HG03060 (cell line): ENCODE data around the gene JAZF1.
A peak's percentile ranks its signal among the peaks of the same experiment; 100 is the strongest.

Experiments used
- ATAC-seq: cut with Tn5 transposase; IDR thresholded peaks from one replicate; pipeline ENCODE4 v1.9.1; 2021; ENCODE audit warnings: low read depth, moderate number of reproducible peaks; ENCODE audit not compliant: unreplicated experiment

Gene JAZF1

DNA sequence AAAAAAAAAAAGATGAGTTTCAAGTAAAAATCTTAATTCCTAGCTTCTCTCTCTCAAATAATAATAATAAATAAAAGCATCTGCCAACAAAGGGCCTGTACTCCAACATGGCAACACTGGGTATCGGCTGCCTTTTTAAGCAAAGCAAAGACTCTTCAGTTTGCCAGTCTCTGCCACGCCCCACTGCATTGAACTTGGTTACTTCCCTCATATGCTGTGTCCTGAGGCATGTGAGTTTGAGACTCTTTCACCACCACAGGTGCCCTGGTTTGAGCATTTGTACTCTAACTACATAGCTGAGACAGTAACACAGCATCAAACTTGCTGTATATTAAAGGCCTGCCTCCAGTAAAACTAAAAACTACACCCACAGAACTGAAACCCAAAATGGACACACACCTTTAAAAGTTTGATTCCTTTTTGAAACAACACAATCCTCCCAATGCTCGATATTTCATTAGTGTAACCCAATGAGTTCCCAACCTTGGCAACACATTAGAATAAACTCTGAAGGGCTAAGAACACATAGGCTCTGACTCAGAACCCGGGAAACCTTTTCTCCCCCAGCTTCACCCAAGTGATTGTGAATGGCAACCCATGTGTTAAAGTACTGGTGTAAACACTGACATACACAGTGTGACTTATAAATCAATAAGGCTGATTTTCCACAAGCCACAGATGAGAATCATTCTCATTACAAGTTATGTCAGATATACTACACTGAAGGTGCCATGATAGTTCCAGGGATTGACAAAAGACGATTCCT is 12.0 kb downstream of the JAZF1 start:
- no peak for ATAC-seq

- no peak for ATAC-seq
Measured at GRCh38 chr7:28166982-28167715, 13.4 kb downstream of the JAZF1 start.

GRCh38 chr7:28165961-28166955 is 14.3 kb downstream of the JAZF1 start:
- no peak for ATAC-seq

DNA sequence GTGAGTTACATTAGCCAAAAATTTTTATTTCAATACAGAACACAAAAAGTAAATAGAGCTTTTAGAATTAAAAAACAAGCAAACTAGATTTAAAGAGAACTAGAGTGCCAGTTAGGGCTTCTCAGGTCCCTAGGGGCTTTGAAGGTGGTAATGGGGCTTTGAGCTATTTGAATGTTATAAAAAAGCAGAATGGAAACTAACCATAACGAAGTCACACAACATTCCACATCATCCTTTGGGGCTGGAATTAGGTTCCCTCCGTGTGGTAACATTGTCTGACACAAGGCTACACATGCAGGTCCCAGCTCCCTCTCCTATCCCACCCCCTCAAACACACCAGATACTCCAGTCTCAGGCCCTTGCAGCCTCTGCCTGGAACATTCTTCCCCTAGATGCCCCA is 15.3 kb downstream of the JAZF1 start:
- ATAC-seq = no peak

DNA sequence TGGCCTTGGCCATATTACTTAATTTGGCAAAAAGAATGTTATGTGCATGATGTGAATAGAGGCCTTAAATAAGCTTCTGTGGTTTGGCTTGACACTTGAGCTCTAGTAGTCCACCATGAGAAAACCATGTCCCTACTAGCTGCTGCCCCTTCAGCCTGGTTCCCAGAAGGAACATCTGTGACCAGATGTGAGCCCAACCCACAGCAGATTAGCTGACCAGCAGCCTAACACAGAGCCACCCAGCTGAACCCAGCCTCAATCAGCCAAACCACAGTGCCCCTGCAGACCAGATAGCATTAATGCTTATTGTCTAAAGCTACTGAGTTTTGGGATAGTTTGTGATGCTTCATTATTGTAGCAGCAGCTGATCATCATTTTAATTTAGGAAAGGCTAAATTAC is 16.6 kb downstream of the JAZF1 start:
- ATAC-seq = no peak

- no peak for ATAC-seq
Measured at GRCh38 chr7:28161331-28161730, 19.3 kb downstream of the JAZF1 start.

GRCh38 chr7:28160551-28160991 is 20.0 kb downstream of the JAZF1 start:
- ATAC-seq = no peak

- no peak for ATAC-seq
Measured at GRCh38 chr7:28157831-28158416, 22.7 kb downstream of the JAZF1 start.

DNA sequence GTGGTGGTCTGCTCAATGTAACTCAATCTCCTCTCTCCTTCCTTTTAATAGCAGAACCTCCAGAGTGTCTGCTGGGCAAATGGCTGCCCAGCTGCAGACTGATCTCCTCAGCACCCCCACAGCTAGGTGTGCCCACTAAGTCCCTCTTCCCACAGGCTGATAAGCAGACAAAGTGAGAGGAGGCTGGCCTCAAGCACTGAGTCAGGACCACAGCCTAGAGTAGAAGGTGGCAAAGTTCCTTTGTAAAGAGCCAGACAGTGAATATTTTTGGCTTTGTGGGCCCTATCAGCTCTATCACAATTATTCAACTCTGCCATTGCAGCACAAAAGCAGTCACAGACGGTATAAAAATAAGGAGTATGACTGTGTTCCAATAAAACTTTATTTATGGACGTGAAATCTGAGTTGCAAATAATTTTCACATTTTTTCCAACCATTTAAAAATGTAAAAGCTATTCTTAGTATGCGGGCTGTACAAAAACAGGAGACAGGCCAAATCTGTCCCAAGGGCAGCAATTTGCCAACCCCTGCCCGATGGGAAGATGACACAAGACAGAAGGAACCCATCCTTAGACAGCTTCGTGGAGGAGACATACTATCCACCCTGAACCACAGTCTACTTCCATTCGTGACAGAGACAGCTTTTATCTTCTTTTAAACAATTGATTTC is 23.4 kb downstream of the JAZF1 start:
- ATAC-seq = no peak

DNA sequence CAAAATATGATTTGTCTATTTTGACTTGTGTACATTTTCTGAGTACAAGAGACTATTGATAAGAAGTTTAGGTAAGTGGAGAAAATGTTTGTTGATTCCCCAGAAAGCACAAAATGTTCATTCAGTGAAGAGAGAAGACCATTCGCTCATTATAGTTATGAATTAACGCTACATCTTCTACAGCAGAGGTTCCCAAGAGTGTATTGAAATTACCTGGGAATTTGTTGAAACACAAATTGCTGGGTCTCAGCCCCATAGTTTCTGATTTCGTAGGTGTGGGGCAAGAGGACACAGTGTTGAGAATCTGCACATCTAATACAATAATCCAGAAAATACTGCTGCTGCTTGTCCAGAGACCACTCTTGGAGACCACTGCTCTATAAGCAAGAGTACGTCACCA is 24.2 kb downstream of the JAZF1 start:
- ATAC-seq = no peak

DNA sequence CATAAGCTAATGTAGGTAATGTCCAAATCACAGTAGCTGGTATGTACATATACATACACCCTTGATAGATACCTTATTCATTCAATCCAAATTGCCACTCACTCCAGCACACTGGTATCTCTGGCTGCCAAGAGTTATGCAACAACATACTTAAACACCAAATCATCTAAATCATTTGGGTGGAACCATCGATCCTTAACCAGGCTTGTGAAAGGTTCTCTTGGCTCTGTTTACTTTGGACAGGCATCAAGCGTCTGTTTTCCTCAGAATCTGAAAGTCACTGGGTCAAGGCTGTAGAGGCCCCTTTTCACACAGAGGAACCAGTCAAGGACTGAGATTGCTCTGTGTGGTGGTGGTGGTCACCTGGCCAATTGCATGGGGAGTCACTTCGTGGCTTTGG is 24.6 kb downstream of the JAZF1 start:
- no peak for ATAC-seq

DNA sequence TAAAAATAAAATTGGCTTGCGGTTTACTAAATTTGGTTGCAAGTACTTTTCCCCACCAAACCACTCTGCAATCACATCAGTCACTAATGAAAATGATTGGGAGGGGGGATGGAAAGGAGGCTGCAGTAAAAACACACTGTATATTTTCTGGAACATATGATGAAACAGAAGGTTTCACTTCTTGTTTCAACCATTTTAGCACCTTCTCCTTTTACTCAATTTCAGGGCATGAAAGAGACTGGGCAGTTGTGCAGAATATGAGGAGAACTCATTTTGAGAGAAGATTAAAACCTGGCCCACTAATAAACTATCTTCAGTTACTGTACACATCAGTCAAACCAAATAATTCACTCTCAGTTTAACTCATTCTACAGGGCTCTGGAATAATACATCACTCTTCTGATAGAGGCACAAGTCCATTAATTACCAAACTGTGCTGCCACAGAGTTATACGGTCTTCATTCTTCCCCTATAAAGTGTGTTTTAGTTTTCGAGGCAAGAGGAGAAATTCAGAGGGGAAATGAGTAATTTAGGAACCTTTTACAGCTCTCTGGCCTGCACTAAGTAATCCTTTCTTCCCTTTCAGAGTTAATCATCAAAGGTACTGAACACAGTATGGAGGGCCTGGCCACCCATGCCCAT is 25.5 kb downstream of the JAZF1 start:
- peak; percentile 72 for ATAC-seq

GRCh38 chr7:28152594-28152993 is 28.0 kb downstream of the JAZF1 start:
- ATAC-seq = no peak

DNA sequence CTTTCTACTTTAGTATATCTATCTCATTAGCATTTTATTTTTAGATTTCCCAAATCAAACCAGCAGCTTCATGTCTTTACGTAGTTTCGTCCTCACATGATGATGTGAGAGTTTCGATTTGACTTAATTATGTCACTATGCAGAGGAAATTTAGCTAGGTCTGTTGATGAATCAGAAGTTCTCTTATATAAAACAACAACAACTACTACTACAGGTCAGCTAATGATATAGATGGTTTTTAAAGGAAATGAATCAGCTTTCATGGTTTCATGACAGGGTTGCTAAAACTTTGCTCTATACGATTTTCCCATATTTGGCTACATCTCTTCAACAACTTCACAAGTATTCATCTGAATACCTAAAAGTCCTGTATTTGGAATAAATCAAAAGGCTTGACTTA is 28.6 kb downstream of the JAZF1 start:
- ATAC-seq = no peak

DNA sequence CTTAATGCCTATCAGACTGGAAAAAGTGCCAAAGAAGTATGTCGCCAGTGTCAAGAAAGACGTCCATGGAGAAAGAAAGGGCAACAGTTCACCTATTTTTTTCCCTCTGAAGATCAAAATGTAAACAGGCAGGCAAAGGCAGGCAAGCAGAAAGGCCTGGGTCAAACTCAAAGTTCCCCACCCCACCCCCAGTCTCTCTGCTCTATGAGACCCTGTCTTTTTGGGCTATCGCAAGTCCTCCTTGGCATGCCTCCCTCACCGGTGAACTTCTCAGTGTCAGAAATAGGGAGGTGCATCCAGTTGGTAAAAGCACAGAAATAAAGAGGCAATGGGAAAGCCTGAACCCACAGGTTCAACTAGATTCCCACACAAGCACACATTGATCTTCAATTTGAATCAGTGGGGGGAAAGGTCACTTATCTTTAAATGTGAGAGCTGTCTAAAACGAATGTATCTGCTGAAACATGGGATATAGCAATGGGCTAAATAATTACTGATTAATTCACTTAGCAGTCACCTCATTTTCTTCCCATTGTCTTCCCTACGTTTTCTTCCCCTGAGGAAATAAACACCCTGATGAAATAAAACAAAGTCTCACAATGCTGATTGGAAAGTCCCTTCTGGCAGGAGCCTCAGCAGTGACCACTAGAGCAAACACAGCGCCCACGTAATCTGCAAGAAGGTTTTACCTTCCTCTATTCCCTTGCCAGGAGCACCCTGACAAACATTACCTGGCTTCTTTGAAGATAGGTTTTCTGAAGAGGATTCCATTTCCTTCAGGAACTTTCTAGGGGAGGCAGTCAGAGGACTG is 31.1 kb downstream of the JAZF1 start:
- ATAC-seq = no peak

GRCh38 chr7:28145931-28146330 is 34.7 kb downstream of the JAZF1 start:
- ATAC-seq = no peak

GRCh38 chr7:28145090-28145626 is 35.4 kb downstream of the JAZF1 start:
- ATAC-seq = no peak

DNA sequence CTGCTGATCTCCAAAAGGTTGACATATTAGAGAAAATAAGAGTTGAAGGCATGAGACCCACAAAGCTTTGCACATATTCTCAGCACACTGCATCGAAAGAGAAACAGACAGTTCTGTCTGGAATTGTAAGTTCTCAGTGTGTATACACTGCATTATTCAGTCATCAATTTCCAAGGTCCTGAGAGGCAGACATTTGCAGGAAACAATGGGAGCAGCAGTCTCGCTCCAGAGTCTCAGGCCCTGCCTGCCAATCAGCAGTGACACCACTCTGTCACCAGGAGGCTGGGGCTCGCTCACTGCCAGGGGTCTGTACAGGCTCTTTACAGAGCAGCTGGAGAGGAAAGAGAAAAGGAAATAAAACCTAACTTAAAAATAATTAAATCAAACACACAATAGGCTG is 36.3 kb downstream of the JAZF1 start:
- ATAC-seq = no peak
